Measurements from ENCODE around the gene ITPKC. TPM values are rescaled to one million over a fixed set of nuclear protein-coding genes. Genes with fewer than 3 reads are reported as not detected.

The ITPKC gene
- total RNA-seq, 2 experiments from 2014 or later, result 5.5 to 6.5 TPM

GRCh38 chr19:40671404-40671803 is 45.5 kb upstream of the ITPKC start:
- no TSS peak for BruUV-seq (replicated peaks)
- Histone ChIP-seq H2AFZ (ENCODE audit: low read length) (no peak overlapping the region), H3K4me3 (ENCODE audit: low read depth, low read length, poor library complexity, severe bottlenecking) (no peak overlapping the region), H3K27ac (ENCODE audit: low read depth, low read length, poor library complexity, severe bottlenecking) (no peak overlapping the region), H3K36me3 (ENCODE audit: insufficient read depth, low read length) (0 out of 2 replicates have a peak, but pooled peaks cover 10% of the 10 kb centered on the region), H3K4me2 (ENCODE audit: low read length) (no peak overlapping the region), H4K20me1 (ENCODE audit: insufficient read depth, low read length) (no peaks in the 10 kb centered on the region), H3K4me1 (ENCODE audit: insufficient read depth, low read length, poor library complexity, severe bottlenecking) (no peaks in the 10 kb centered on the region), H3K9me2 (ENCODE audit: insufficient read depth, low read length) (no peaks in the 10 kb centered on the region), H3K9me3 (ENCODE audit: low read length) (no peaks in the 10 kb centered on the region), H3K79me2 (ENCODE audit: insufficient read depth, low read depth, low read length) (no peaks in the 10 kb centered on the region)
- DNase-seq (ENCODE audit: low spot score), result no peak
- intact Hi-C loops (cut with micrococcal nuclease; ENCODE audit: unreplicated experiment), result no loop called here
- CTCF ChIA-PET (ENCODE audit: unreplicated experiment), result no interaction called here
- POLR2A ChIA-PET, result no interaction called here
- TF ChIP-seq CTCF (conservative IDR thresholded peaks at IDR 0.05; ENCODE audit: low read length), result no peak
- no peak for TF ChIP-seq EZH2phosphoT487 (IDR thresholded peaks at IDR 0.05; ENCODE audit: borderline replicate concordance, low read depth, low read length)

GRCh38 chr19:40672038-40672437 is 44.9 kb upstream of the ITPKC start:
- no peak for DNase-seq (ENCODE audit: low spot score)
- no peak for TF ChIP-seq EZH2phosphoT487 (IDR thresholded peaks at IDR 0.05; ENCODE audit: borderline replicate concordance, low read depth, low read length)
- no peak for TF ChIP-seq CTCF (conservative IDR thresholded peaks at IDR 0.05; ENCODE audit: low read length)
- Histone ChIP-seq H3K9me3 (ENCODE audit: low read length) (no peaks in the 10 kb centered on the region), H4K20me1 (ENCODE audit: insufficient read depth, low read length) (no peaks in the 10 kb centered on the region), H3K36me3 (ENCODE audit: insufficient read depth, low read length) (0 out of 2 replicates have a peak, but pooled peaks cover 10% of the 10 kb centered on the region), H2AFZ (ENCODE audit: low read length) (no peak overlapping the region), H3K27ac (ENCODE audit: low read depth, low read length, poor library complexity, severe bottlenecking) (no peak overlapping the region), H3K4me1 (ENCODE audit: insufficient read depth, low read length, poor library complexity, severe bottlenecking) (no peaks in the 10 kb centered on the region), H3K79me2 (ENCODE audit: insufficient read depth, low read depth, low read length) (no peaks in the 10 kb centered on the region), H3K4me2 (ENCODE audit: low read length) (no peak overlapping the region), H3K9me2 (ENCODE audit: insufficient read depth, low read length) (no peaks in the 10 kb centered on the region), H3K4me3 (ENCODE audit: low read depth, low read length, poor library complexity, severe bottlenecking) (no peak overlapping the region)
- intact Hi-C loops (cut with micrococcal nuclease; ENCODE audit: unreplicated experiment), result no loop called here
- CTCF ChIA-PET (ENCODE audit: unreplicated experiment), result no interaction called here
- POLR2A ChIA-PET, result no interaction called here
- BruUV-seq (replicated peaks), result no TSS peak

GRCh38 chr19:40672573-40673299 is 44.2 kb upstream of the ITPKC start:
- no peak overlapping the region for H3K27ac ChIP-seq (ENCODE audit: low read depth, low read length, poor library complexity, severe bottlenecking)
- POLR2A ChIA-PET, result no interaction called here
- TF ChIP-seq EZH2phosphoT487 (IDR thresholded peaks at IDR 0.05; ENCODE audit: borderline replicate concordance, low read depth, low read length) (no peak), CTCF (conservative IDR thresholded peaks at IDR 0.05; ENCODE audit: low read length) (no peak)
- H3K9me3 ChIP-seq (ENCODE audit: low read length), result no peaks in the 10 kb centered on the region
- no peaks in the 10 kb centered on the region for H4K20me1 ChIP-seq (ENCODE audit: insufficient read depth, low read length)
- 0 out of 2 replicates have a peak, but pooled peaks cover 10% of the 10 kb centered on the region for H3K36me3 ChIP-seq (ENCODE audit: insufficient read depth, low read length)
- H3K79me2 ChIP-seq (ENCODE audit: insufficient read depth, low read depth, low read length), result no peaks in the 10 kb centered on the region
- H3K4me1 ChIP-seq (ENCODE audit: insufficient read depth, low read length, poor library complexity, severe bottlenecking), result no peaks in the 10 kb centered on the region
- no peak overlapping the region for H2AFZ ChIP-seq (ENCODE audit: low read length)
- DNase-seq (ENCODE audit: low spot score), result no peak
- CTCF ChIA-PET (ENCODE audit: unreplicated experiment), result no interaction called here
- H3K4me3 ChIP-seq (ENCODE audit: low read depth, low read length, poor library complexity, severe bottlenecking), result no peak overlapping the region
- BruUV-seq (replicated peaks), result no TSS peak
- intact Hi-C loops (cut with micrococcal nuclease; ENCODE audit: unreplicated experiment), result no loop called here
- no peaks in the 10 kb centered on the region for H3K9me2 ChIP-seq (ENCODE audit: insufficient read depth, low read length)
- H3K4me2 ChIP-seq (ENCODE audit: low read length), result no peak overlapping the region
